Spinal cord (tissue), 10 donors: ENCODE results near the gene SRRM2. TPM values are rescaled to one million over a fixed set of nuclear protein-coding genes. Genes with fewer than 3 reads are reported as not detected.
A peak's percentile ranks its signal among the peaks of the same experiment; 100 is the strongest.

ENCODE experiments used
- DNase-seq, 6 donors: peaks; one replicate each; pipeline versions ENCODE4 v3.0.0 to v3.0.0-alpha.2; 2013 to 2015; ENCODE audit warnings: low spot score in 6 of 6, low read depth in 4 of 6
- H3K27ac ChIP-seq: one replicate; pipeline ENCODE4 v1.5.1; 2013; ENCODE audit warnings: low read depth, low read length, control low read depth
- H3K27me3 ChIP-seq: one replicate; pipeline ENCODE4 v1.6.1; 2013; ENCODE audit warnings: low read length; ENCODE audit not compliant: control insufficient read depth, insufficient read depth
- H3K36me3 ChIP-seq: one replicate; pipeline ENCODE4 v1.6.1; 2013; ENCODE audit warnings: low read length; ENCODE audit not compliant: control insufficient read depth, insufficient read depth
- H3K4me1 ChIP-seq: one replicate; pipeline ENCODE4 v1.6.1; 2013; ENCODE audit warnings: low read length; ENCODE audit not compliant: control insufficient read depth, insufficient read depth
- H3K4me3 ChIP-seq: one replicate; pipeline ENCODE4 v1.5.1; 2013; ENCODE audit warnings: low read depth, low read length, control low read depth
- H3K9me3 ChIP-seq: one replicate; pipeline ENCODE4 v1.6.1; 2013; ENCODE audit warnings: low read length; ENCODE audit not compliant: control insufficient read depth, insufficient read depth
- WGBS: methylation state at CpG from one replicate; pipeline ENCODE4 v1.1.5; 2013; ENCODE audit warnings: missing lambda C conversion rate; ENCODE audit not compliant: insufficient coverage; 5-methylcytosine and 5-hydroxymethylcytosine counted together
- polyA plus RNA-seq, 2 donors: library from polyadenylated mRNA; unstranded; fragments of 120-200 nt; gene quantifications; one replicate each; pipeline ENCODE4 v1.2.1, GENCODE V29; 2013; ENCODE audit not compliant: insufficient read length in 2 of 2
- total RNA-seq, 2 donors: library from RNA; depleted of rRNA in 1 of 2; stranded (reverse); fragments of 120-200 nt in 1 of 2; fragments of >200 nt in 1 of 2; gene quantifications; one replicate each; pipeline versions ENCODE4 v1.2.3 to v1.2.4, GENCODE V29; 2013 to 2014
- donor health status: healthy.

SRRM2 gene
- total and polyA plus RNA-seq, 4 donors: 105 to 610 (median 326) TPM

DNA sequence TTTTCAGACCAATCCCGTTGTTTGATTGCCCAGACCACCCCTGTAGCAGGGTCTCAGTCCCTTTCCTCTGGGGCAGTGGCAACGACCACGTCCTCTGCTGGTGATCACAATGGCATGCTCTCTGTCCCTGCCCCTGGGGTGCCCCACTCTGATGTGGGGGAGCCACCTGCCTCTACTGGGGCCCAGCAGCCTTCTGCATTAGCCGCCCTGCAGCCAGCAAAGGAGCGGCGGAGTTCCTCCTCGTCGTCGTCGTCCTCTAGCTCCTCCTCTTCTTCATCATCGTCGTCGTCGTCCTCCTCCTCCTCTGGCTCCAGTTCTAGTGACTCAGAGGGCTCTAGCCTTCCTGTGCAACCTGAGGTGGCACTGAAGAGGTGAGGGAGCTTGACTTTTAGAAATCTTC lies 15.5 kb downstream of the SRRM2 start:
- 79% methylated on average over 4 of the region's 14 CpGs for WGBS
- no peak overlapping the region for H3K27ac ChIP-seq
- H3K4me1 ChIP-seq: peaks cover 9% of the 10 kb centered on the region
- no peaks in the 10 kb centered on the region for H3K27me3 ChIP-seq
- no peak for DNase-seq
- H3K36me3 ChIP-seq: peaks cover 98% of the 10 kb centered on the region
- no peaks in the 10 kb centered on the region for H3K9me3 ChIP-seq
- H3K4me3 ChIP-seq: no peak overlapping the region

DNA sequence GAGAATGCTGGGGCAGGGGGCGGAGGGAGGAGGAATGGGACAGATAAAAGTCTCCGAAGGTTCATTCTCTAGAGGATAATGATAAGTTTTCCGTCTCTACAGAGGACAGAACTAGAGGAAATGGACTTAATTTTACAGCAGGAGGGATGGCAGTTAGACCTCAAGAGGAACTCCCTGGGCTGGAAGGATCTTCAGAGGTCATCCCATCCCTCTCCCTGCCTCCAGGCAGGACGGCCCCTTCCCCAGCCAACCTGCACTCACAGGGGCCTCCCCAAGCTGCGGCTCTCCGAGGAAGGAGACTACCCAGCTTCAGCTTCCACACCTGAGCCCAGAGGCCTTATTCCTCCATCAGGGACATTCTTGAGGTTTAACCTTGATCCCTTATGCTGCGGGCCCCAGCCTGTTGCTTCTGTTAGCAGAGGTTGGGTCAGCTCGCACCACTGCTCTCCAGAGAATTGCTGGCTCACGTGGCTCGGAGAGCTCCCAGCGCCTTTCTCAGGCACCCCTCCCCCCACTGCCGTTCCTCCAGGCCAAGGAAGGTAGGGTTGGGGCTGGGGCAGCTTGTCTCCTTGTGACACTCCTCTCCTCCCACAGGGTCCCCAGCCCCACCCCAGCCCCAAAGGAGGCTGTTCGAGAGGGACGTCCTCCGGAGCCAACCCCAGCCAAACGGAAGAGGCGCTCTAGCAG lies 16.1 kb downstream of the SRRM2 start:
- WGBS: 91% methylated on average over 10 of the region's 17 CpGs

GRCh38 chr16:2769100-2769529 lies 16.7 kb downstream of the SRRM2 start:
- Histone ChIP-seq H3K27me3 (no peaks in the 10 kb centered on the region), H3K9me3 (no peaks in the 10 kb centered on the region), H3K36me3 (peaks cover 97% of the 10 kb centered on the region), H3K27ac (no peak overlapping the region), H3K4me3 (no peak overlapping the region), H3K4me1 (peaks cover 14% of the 10 kb centered on the region)
- DNase-seq: no peak
- 100% methylated on average over 5 of the region's 11 CpGs for WGBS

More for the DNA sequence above, 16.1 kb downstream of the SRRM2 start:
- no peaks in the 10 kb centered on the region for H3K9me3 ChIP-seq
- peaks cover 97% of the 10 kb centered on the region for H3K36me3 ChIP-seq
- H3K4me1 ChIP-seq: peaks cover 9% of the 10 kb centered on the region
- H3K27me3 ChIP-seq: no peaks in the 10 kb centered on the region
- no peak overlapping the region for H3K27ac ChIP-seq
- DNase-seq: no peak
- H3K4me3 ChIP-seq: no peak overlapping the region

- Histone ChIP-seq H3K4me3 (no peak overlapping the region), H3K27ac (no peak overlapping the region), H3K4me1 (peaks cover 17% of the 10 kb centered on the region), H3K36me3 (peaks cover 98% of the 10 kb centered on the region), H3K9me3 (no peaks in the 10 kb centered on the region), H3K27me3 (no peaks in the 10 kb centered on the region)
- no peak for DNase-seq
- 83% methylated on average over 14 of the region's 14 CpGs for WGBS
These were observed 17.2 kb downstream of the SRRM2 start for GRCh38 chr16:2769675-2770056.

DNA sequence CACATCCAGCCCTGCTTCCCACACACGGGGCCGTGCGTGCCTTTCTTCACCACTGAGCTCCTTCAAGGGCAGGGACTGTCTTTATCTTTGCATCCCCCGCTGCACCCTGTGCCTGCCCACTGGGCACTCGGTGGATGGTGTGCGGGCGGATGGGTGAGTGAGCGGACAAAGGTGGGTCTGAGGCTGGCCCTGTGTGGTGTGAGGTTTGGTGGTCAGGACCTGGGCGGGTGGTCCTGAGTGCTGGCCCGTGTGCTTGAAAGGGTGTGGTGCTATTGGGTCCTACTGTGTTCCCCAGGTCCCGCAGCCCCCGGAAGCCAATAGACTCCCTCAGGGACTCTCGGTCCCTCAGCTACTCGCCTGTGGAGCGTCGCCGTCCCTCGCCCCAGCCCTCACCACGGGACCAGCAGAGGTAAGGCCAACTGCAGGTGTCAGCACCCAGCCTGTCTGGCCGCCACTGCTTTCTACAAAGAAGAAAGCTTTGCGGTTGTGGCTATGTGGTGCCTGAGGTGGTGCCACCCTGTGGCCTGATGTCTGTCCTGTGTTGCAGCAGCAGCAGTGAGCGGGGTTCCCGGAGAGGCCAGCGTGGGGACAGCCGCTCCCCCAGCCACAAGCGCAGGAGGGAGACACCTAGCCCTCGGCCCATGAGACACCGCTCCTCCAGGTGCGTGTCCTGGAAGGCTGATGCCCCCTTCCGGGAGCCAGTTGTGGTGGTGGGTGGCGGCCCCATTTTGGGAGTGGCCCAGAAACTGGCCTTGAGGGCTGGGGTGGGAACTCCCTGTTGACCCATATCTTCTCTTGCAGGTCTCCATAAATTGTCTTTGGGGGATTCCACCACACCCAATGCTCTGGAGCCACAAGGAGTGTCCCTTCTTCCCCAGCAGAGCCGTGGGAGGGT lies 17.9 kb downstream of the SRRM2 start:
- 87% methylated on average over 30 of the region's 32 CpGs for WGBS
- DNase-seq: no peak

DNA sequence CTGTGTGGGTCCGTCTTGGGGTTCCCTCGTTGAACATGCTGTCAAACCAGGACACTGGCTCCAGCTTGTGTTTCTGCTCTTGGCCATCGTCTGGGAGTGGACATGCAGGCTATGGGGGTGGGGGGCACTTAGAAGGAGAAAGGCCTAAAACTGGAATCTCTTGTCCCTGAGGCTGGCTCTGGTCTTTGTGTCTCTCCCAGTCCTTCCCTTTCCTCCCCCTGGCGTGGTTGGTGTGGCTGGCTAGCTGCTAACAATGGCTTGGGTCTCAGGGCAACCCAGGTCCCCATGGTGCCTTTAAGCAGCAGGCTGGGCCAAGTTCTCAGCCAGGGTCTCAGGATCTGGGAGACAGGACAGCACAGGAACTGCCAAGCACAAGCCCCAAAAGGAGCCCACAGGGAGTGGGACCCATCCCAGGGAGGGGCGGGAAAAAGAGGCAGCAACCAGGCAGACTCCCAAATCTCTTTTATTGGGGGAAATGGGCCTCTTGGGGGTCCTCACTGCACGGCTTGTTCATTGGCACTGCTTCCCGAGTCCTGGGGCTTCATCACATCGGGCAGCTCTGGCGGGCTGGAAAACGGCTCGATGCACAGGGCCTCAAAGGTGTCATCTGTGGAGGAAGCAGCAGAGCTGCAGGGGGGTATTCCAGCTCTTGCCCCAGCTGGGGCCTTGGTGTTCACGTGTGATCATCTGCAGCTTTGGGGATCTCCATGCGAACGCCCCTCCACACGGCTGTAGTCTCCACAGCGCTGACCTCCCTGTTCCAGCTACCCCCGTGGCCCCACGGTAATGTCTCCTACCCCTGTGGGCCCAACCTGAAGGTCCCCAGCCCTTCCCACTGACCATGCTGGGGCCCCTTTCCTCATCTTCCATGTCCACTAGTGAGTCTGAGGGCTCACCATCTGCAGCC lies 19.3 kb downstream of the SRRM2 start:
- peak in 1 of 6 donors; percentile 68 for DNase-seq
- WGBS: 54% methylated on average over 15 of the region's 18 CpGs
- peaks cover 87% of the 10 kb centered on the region for H3K36me3 ChIP-seq
- peaks cover 36% of the 10 kb centered on the region for H3K4me1 ChIP-seq
- no peak overlapping the region for H3K4me3 ChIP-seq
- H3K27me3 ChIP-seq: no peaks in the 10 kb centered on the region
- no peaks in the 10 kb centered on the region for H3K9me3 ChIP-seq
- H3K27ac ChIP-seq: no peak overlapping the region

More for the DNA sequence above, 17.9 kb downstream of the SRRM2 start:
- H3K4me3 ChIP-seq: no peak overlapping the region
- H3K27ac ChIP-seq: no peak overlapping the region
- H3K27me3 ChIP-seq: no peaks in the 10 kb centered on the region
- H3K4me1 ChIP-seq: peaks cover 23% of the 10 kb centered on the region
- H3K9me3 ChIP-seq: no peaks in the 10 kb centered on the region
- H3K36me3 ChIP-seq: peaks cover 98% of the 10 kb centered on the region

DNA sequence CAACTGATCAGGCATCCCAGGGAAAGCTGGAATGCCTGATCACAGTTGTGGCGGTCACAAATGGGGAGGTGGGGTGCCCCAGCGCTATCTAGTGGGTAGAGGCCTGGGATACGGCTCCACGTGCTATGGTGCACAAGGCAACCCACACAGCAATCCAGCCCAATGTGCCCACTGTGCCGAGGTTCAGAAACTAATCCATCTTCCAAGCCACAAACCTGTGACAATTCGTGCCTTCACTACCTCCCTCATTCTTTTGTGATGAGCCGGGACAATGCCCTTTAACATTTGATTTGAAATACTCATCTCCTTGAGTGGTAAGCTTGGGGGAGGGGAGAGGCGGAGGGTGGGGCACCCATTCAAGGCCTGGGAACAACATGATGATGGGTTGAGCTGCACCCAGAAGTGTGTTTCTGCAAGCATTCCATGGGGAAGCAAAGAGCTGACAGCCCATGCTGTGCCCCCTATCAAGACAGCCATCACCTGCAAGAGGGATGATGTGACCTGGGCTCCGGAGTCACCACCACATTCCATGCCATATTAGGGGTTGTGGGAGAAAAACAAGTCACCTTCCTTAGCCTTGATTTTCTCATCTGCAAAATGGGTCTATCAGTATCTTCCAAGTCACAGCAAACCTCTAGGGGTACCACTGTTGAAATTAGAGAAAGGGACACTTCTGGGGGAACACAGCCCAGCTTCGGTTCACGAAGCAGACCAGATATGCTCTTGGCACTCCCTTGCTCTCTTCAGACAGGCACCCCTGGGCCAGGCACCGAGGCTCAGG lies 20.9 kb downstream of the SRRM2 start:
- no peaks in the 10 kb centered on the region for H3K9me3 ChIP-seq
- H3K27me3 ChIP-seq: no peaks in the 10 kb centered on the region
- peaks cover 70% of the 10 kb centered on the region for H3K36me3 ChIP-seq
- no peak overlapping the region for H3K4me3 ChIP-seq
- no peak for DNase-seq
- 93% methylated on average over 3 of the region's 12 CpGs for WGBS
- peaks cover 42% of the 10 kb centered on the region for H3K4me1 ChIP-seq
- peak overlapping the region; percentile 6 for H3K27ac ChIP-seq

GRCh38 chr16:2774161-2774891 lies 21.9 kb downstream of the SRRM2 start:
- Histone ChIP-seq H3K27me3 (no peaks in the 10 kb centered on the region), H3K36me3 (peaks cover 61% of the 10 kb centered on the region), H3K4me1 (peaks cover 52% of the 10 kb centered on the region), H3K4me3 (no peak overlapping the region), H3K9me3 (no peaks in the 10 kb centered on the region), H3K27ac (peak overlapping the region; percentile 48)
- peak in 1 of 6 donors; percentile 47 for DNase-seq
- 61% methylated on average over 6 of the region's 7 CpGs for WGBS
